WERI-Rb-1 (cell line): Measurements from ENCODE around the gene ENPEP.

Experiments
- DNase-seq: peaks from one replicate; pipeline ENCODE4 v3.0.0-alpha.2; 2020
- H3K27ac ChIP-seq: fragments of 250-450 bp; sonication (Bioruptor Pico); 2 replicates; pipeline ENCODE4 v1.5.1; 2020; ENCODE audit warnings: mild to moderate bottlenecking, moderate library complexity
- H3K27me3 ChIP-seq: fragments of 250-450 bp; sonication (Bioruptor Pico); 2 replicates; pipeline ENCODE4 v1.5.1; 2021; ENCODE audit warnings: mild to moderate bottlenecking, low read depth, moderate library complexity; ENCODE audit not compliant: insufficient read depth, severe bottlenecking
- H3K36me3 ChIP-seq: fragments of 250-450 bp; sonication (Bioruptor Pico); 2 replicates; pipeline ENCODE4 v1.5.1; 2020; ENCODE audit warnings: mild to moderate bottlenecking, moderate library complexity
- H3K4me3 ChIP-seq: 2 replicates; pipeline ENCODE4 v1.5.1; 2011; ENCODE audit warnings: low read depth, mild to moderate bottlenecking, control low read depth, low read length
- H3K9me3 ChIP-seq: fragments of 250-450 bp; sonication (Bioruptor Pico); 2 replicates; pipeline ENCODE4 v1.5.1; 2021; ENCODE audit warnings: mild to moderate bottlenecking, moderate library complexity; ENCODE audit not compliant: severe bottlenecking
- CTCF ChIP-seq: IDR thresholded peaks from 2 replicates; pipeline ENCODE4 v1.5.1; 2011; ENCODE audit warnings: low read depth, mild to moderate bottlenecking, control low read depth, inconsistent platforms, low read length

ENPEP gene

GRCh38 chr4:110587666-110588285 lies 111.8 kb downstream of the ENPEP start:
- Histone ChIP-seq H3K27ac (no peak overlapping the region), H3K9me3 (no peaks in the 10 kb centered on the region), H3K36me3 (no peaks in the 10 kb centered on the region), H3K27me3 (peaks cover 14% of the 10 kb centered on the region), H3K4me3 (no peak overlapping the region)
- no peak for DNase-seq
- no peak for TF ChIP-seq CTCF

GRCh38 chr4:110589297-110589696 lies 113.3 kb downstream of the ENPEP start:
- DNase-seq = no peak
- no peak for TF ChIP-seq CTCF

GRCh38 chr4:110595583-110595982 lies 119.6 kb downstream of the ENPEP start:
- H3K27ac ChIP-seq = no peak overlapping the region
- no peak for DNase-seq
- no peak overlapping the region for H3K4me3 ChIP-seq
- no peak for TF ChIP-seq CTCF
- no peaks in the 10 kb centered on the region for H3K36me3 ChIP-seq
- peaks cover 6% of the 10 kb centered on the region for H3K9me3 ChIP-seq
- H3K27me3 ChIP-seq = peaks cover 14% of the 10 kb centered on the region

More at GRCh38 chr4:110589297-110589696, 113.3 kb downstream of the ENPEP start:
- Histone ChIP-seq H3K27me3 (peaks cover 13% of the 10 kb centered on the region), H3K9me3 (no peaks in the 10 kb centered on the region), H3K4me3 (no peak overlapping the region), H3K27ac (no peak overlapping the region), H3K36me3 (no peaks in the 10 kb centered on the region)

GRCh38 chr4:110596431-110596830 lies 120.5 kb downstream of the ENPEP start:
- H3K27me3 ChIP-seq = peaks cover 15% of the 10 kb centered on the region
- peaks cover 6% of the 10 kb centered on the region for H3K9me3 ChIP-seq
- no peak overlapping the region for H3K27ac ChIP-seq
- no peak overlapping the region for H3K4me3 ChIP-seq
- DNase-seq = no peak
- TF ChIP-seq CTCF = no peak
- H3K36me3 ChIP-seq = no peaks in the 10 kb centered on the region

- TF ChIP-seq CTCF = no peak
Observed at GRCh38 chr4:110597582-110597981, 121.6 kb downstream of the ENPEP start.

GRCh38 chr4:110602061-110602460 lies 126.1 kb downstream of the ENPEP start:
- Histone ChIP-seq H3K27ac (no peak overlapping the region), H3K36me3 (no peaks in the 10 kb centered on the region), H3K9me3 (peaks cover 5% of the 10 kb centered on the region), H3K4me3 (no peak overlapping the region), H3K27me3 (peaks cover 32% of the 10 kb centered on the region)
- no peak for TF ChIP-seq CTCF
- no peak for DNase-seq

More at GRCh38 chr4:110597582-110597981, 121.6 kb downstream of the ENPEP start:
- H3K36me3 ChIP-seq = no peaks in the 10 kb centered on the region
- peaks cover 6% of the 10 kb centered on the region for H3K9me3 ChIP-seq
- H3K27ac ChIP-seq = no peak overlapping the region
- H3K27me3 ChIP-seq = peaks cover 15% of the 10 kb centered on the region
- H3K4me3 ChIP-seq = no peak overlapping the region
- no peak for DNase-seq
